Stimulated activated CD4-positive, alpha-beta T cell treated with anti-CD3 and anti-CD28 coated beads, Interleukin-4, amount 100 ng/mL, for 24 hours (primary cell): ENCODE measurements around the gene TTC6.

Source experiments
- DNase-seq: peaks from one replicate; pipeline ENCODE4 v3.0.0-alpha.2; 2020

TTC6 gene

GRCh38 chr14:37637341-37637740, 41.9 kb downstream of the TTC6 start:
- DNase-seq: no peak

- DNase-seq: no peak
These were observed 43.2 kb downstream of the TTC6 start for GRCh38 chr14:37638599-37638998.

GRCh38 chr14:37641117-37641516, 45.7 kb downstream of the TTC6 start:
- DNase-seq: no peak

GRCh38 chr14:37642125-37642524, 46.7 kb downstream of the TTC6 start:
- no peak for DNase-seq

- DNase-seq: no peak
These were observed 48.3 kb downstream of the TTC6 start for GRCh38 chr14:37643701-37644100.
